Vagina (tissue), 2 donors: Measurements from ENCODE around the gene PDE1C.

ENCODE experiments used
- CTCF ChIP-seq, 3 experiments: fragments of 450-650 bp in 2 of 3; fragments of 200-600 bp in 1 of 3; sonication (generic) in 1 of 3; IDR thresholded peaks; one replicate each; pipeline ENCODE4 v1.5.1; 2017 to 2019; ENCODE audit warnings: antibody characterized with exemption in 3 of 3, mild to moderate bottlenecking in 2 of 3, moderate library complexity in 2 of 3
- POLR2A ChIP-seq, 2 donors: fragments of 450-650 bp; IDR thresholded peaks; one replicate each; pipeline ENCODE4 v1.6.1; 2017; ENCODE audit warnings: antibody characterized with exemption in 2 of 2, mild to moderate bottlenecking in 2 of 2, moderate library complexity in 2 of 2
- POLR2AphosphoS5 ChIP-seq, 2 donors: sonication (generic); formaldehyde crosslinking; IDR thresholded peaks; one replicate each; pipeline ENCODE4 v1.9.0; 2017; ENCODE audit warnings: antibody characterized with exemption in 2 of 2, mild to moderate bottlenecking in 2 of 2, low read depth in 1 of 2; ENCODE audit not compliant: insufficient read depth in 1 of 2

GRCh38 chr7:31791881-31792280 is 278.3 kb downstream of the PDE1C start:
- TF ChIP-seq POLR2A (IDR thresholded peaks at IDR 0.05) (no peak), CTCF (IDR thresholded peaks at IDR 0.05) (no peak), POLR2AphosphoS5 (IDR thresholded peaks at IDR 0.05; ENCODE audit: insufficient read depth in 1 of 2, low read depth in 1 of 2) (no peak)
